ENCODE data around the gene KCNK6.
"Not testable (repeated sequence)": the region's sequence is repeated elsewhere in the genome, so short reads cannot be mapped to it uniquely, and the experiment has no call there.

Gene KCNK6

GRCh38 chr19:38362076-38362945, 42.7 kb downstream of the KCNK6 start:
- no peak for DNase-seq

DNA sequence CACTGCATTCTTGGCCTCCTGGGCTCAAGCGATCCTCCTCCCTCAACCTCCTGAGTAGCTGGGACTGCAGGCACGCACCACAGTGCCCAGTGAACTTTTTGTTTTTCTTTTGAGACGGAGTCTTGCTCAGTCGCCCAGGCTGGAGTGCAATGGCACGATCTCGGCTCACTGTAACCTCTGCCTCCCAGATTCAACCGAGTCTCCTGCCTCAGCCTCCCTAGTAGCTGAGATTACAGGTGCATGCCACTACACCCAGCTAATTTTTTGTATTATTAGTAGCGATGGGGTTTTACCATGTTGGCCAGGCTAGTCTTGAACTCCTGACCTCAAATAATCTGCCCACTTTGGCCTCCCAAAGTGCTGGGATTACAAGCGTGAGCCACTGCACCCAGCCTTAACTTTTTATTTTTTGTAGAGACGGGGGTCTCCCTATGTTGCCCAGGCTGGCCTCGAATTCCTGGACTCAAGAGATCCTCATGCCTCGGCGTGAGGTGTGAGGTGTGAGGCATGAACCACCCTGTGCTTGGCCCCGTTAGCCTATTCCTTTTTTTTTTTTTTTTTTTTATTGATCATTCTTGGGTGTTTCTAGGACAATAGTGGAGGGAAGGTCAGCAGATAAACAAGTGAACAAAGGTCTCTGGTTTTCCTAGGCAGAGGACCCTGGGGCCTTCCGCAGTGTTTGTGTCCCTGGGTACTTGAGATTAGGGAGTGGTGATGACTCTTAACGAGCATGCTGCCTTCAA, 43.5 kb downstream of the KCNK6 start:
- DNase-seq: not testable (repeated sequence)

DNA sequence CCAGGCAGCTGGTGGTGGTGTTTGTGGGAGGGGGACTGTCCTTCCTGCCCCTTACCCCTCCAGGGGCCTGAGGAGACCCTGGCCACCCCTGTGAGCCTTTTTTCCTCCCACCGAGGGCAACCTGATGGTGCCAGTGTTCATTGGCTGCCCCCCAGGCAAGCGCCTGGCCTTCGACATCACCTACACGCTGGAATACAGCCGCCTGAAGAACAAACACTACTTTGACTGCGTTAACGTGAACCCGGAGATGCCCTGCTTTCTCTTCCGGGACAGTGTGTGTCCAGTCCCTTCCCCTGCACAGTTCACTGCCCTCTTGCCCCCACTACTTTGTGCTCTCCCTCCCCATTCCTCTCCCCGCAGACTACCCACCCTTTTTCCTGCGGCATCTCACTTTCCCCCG, 47.4 kb downstream of the KCNK6 start:
- no peak for DNase-seq

GRCh38 chr19:38369584-38369983, 49.9 kb downstream of the KCNK6 start:
- DNase-seq: no peak

DNA sequence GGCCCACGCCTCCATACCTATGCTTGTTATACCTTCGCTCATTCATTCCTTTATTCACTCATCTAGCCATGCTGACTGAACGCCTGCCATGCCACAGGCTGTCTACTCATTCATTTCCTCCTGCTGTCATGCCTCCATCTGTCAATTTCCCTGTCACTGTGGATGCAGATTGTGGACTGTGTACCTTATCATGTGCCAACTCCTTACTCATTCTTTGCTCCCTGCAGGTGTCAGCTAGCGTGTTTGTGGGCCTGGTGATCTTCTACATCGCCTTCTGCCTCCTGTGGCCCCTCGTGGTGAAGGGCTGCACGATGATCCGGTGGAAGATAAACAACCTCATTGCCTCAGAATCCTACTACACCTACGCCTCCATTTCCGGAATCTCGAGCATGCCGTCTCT, 50.7 kb downstream of the KCNK6 start:
- DNase-seq: peak; percentile 72 to 75

- no peak for DNase-seq
Measured at GRCh38 chr19:38371081-38371480, 51.4 kb downstream of the KCNK6 start.

DNA sequence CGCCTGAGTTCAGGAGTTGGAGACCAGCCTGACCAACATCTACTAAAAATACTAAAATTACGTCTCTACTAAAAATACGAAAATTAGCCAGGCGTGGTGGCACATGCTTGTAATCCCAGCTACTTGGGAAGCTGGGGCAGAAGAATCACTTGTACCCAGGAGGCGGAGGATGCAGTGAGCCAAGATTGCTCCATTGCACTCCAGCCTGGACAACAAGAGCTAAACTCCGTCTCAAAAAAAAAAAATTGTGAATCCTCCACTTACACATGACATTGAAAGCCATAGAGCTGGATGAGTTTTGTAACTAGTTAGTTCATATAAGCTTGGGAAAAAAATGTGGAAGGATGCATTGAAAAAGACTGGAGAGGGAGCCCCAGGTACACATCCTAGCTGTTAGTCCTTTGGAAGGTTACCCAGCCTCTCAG, 54.3 kb downstream of the KCNK6 start:
- DNase-seq: no peak

GRCh38 chr19:38374332-38375097, 54.9 kb downstream of the KCNK6 start, which contains the start of gene PSMD8:
PSMD8 (plus strand) TSS chr19:38374571; CDS start chr19:38374602, 31 bp downstream.
- DNase-seq: peak; percentile 98 to 100

- no peak for DNase-seq
Measured at GRCh38 chr19:38375098-38375493, 55.5 kb downstream of the KCNK6 start.

GRCh38 chr19:38375748-38376147, 56.1 kb downstream of the KCNK6 start:
- DNase-seq: no peak

DNA sequence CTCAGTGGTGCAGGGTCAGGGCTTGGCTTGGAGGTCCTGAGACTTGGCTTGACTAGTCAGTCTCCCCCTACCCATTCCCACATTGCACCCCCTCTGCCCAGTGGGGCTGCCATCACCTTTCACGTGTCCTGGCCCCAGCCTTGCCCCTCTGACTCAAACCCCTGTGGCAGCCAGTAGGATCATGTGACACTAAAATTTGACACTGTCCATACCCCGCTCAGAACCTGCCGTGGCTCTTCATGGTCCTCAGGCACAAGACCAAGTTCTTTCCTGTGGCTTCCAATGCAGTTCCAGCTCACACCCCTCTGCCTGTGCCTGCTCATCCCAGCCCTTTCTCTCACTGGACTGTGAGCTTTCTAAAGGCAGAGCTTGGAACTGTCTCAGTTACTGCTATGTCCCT, 56.9 kb downstream of the KCNK6 start:
- DNase-seq: no peak

DNA sequence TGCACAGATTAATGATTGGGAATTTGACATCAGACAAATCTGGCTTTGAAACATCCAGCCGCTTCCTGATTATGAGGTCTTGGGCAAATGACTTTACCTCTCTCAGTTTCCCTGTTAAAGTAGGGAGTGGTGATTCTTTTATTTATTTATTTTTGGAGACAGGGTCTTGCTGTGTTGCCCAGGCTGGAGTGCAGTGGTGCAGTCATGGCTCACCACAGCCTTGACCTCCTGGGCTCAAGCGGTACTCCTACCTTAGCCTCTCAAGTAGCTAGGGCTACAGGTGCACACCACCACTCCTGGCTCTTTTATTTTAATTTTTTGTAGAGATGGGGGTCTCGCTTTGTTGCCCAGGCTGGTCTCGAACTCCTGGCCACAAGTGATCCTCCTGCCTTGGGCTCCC, 57.4 kb downstream of the KCNK6 start:
- DNase-seq: no peak

DNA sequence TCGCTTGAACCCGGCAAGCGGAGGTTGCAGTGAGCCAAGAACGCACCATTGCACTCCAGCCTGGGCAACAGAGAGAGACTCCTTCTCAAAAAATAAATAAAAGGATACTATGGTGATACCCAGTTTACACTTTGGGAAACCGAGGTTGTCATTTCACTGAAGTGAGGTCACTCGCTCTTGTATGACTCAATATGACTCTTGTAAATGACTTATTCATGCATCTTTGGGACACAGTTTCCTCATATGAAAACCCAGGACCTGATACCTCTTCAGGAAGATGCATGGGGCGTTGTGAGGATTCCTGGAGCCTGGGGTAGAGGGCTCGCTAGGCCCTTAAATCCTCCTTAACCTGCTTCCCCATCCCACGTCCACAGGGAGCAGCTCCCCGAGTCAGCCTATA, 59.2 kb downstream of the KCNK6 start:
- no peak for DNase-seq

GRCh38 chr19:38381138-38381537, 61.5 kb downstream of the KCNK6 start:
- no peak for DNase-seq

Data from cerebellar nuclear complex (tissue), 1 donor.